HFF-Myc (cell line): Measurements from ENCODE around the gene PRM1.

Experiments used
- DNase-seq: peaks from one replicate; pipeline ENCODE4 v3.0.0-alpha.2; 2011; ENCODE audit warnings: low read depth; ENCODE audit errors: extremely low read depth
- H3K4me3 ChIP-seq: replicated peaks from 2 replicates; pipeline ENCODE4 v1.5.1; 2011; ENCODE audit warnings: low read depth, mild to moderate bottlenecking, control low read depth, low read length
- TF ChIP-seq, protein P1 (sequence below): IDR thresholded peaks from 2 replicates; pipeline ENCODE4 v1.5.1; 2012; ENCODE audit warnings: mild to moderate bottlenecking, low read depth, low read length, control low read depth; ENCODE audit errors: missing control alignments

PRM1 gene

GRCh38 chr16:11274964-11275363 is 6.2 kb downstream of the PRM1 start:
- TF ChIP-seq, protein P1, sequence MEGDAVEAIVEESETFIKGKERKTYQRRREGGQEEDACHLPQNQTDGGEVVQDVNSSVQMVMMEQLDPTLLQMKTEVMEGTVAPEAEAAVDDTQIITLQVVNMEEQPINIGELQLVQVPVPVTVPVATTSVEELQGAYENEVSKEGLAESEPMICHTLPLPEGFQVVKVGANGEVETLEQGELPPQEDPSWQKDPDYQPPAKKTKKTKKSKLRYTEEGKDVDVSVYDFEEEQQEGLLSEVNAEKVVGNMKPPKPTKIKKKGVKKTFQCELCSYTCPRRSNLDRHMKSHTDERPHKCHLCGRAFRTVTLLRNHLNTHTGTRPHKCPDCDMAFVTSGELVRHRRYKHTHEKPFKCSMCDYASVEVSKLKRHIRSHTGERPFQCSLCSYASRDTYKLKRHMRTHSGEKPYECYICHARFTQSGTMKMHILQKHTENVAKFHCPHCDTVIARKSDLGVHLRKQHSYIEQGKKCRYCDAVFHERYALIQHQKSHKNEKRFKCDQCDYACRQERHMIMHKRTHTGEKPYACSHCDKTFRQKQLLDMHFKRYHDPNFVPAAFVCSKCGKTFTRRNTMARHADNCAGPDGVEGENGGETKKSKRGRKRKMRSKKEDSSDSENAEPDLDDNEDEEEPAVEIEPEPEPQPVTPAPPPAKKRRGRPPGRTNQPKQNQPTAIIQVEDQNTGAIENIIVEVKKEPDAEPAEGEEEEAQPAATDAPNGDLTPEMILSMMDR: no peak
- DNase-seq: no peak
- no peak overlapping the region for H3K4me3 ChIP-seq

DNA sequence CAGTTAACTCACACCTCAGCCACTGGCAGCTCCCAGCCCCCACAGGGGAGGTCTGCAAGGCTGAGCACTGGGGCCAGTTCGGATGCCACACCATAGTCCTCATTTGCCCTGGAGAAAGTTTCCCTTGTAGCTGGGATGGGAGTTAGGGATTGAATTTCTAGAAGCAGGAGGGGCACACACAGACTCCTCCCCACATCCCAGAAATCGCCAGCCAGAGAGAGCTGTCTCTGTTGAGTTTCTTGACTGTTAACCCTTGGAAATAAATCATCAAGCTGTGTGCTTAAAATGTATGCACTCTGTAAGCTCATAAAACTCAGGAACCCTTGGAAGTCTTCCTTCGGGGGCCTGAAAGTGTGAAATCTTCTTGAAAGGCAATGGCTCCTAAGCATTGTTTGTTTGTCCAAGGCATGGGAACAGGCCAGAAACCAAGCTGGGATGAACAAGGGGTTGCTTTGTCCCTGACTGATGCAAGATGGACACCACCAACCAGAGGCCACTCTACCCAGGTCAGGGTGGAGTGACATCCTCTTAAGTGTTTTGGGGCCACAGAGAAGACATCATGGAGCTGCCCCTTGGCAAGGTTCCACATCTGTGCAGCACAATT is 7.3 kb downstream of the PRM1 start:
- TF ChIP-seq, protein P1: no peak
- no peak for DNase-seq
- no peak overlapping the region for H3K4me3 ChIP-seq

- no peak within 1 kb of the TSS for H3K4me3 ChIP-seq
- DNase-seq: no peak
- TF ChIP-seq, protein P1: no peak
These were observed 8.0 kb downstream of the PRM1 start, which contains the start of gene PRM3 for GRCh38 chr16:11272921-11273720. TSS of gene PRM3 (minus strand) at chr16:11273629. CDS start at chr16:11273595, 34 bp downstream.

DNA sequence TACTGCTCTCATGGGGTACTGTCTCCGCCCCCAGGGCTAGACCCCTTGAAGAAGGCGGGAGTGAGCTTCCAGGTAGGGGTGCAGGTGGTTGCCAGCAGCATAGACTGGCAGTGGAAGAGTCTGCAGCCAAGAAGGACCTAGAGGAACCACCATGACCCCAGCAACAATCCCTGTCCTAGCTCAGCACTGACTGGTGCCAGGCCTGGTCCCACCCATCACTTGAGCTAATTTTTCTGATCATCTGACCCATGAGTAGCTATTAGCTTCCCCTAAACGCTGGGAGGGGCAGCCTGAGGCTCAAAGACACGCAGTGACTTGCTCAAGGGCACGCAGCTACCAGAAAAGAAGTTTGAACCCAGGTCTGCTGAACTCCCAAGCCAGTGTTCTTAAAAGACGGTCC is 8.6 kb downstream of the PRM1 start:
- TF ChIP-seq, protein P1: no peak
- no peak for DNase-seq
- H3K4me3 ChIP-seq: no peak overlapping the region

DNA sequence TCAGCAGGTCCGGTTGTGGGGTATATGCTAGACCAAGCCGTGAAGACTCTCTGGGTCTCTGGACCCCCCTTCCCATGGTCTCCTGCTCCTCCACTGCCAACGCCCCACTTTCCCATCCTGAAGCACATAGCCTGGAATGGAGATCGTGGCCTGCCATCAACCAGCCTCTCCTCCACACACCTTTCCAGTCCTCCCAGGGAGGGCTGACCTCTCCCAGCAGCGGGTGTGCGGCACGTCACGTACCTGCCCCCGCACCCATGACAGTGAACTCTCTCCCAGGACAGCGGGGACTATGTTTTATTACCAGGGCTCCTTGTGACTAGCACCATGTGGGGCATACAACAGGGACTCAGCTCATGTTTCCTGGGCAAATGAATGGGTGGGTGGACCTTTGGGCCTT is 9.5 kb downstream of the PRM1 start:
- TF ChIP-seq, protein P1: no peak
- DNase-seq: no peak
- H3K4me3 ChIP-seq: no peak overlapping the region

- DNase-seq: no peak
- no peak overlapping the region for H3K4me3 ChIP-seq
- TF ChIP-seq, protein P1: no peak
These were observed 10.4 kb downstream of the PRM1 start for GRCh38 chr16:11270602-11271162.
